ENCODE measurements around the gene ZBTB24.

- TF ChIP-seq, protein P1, sequence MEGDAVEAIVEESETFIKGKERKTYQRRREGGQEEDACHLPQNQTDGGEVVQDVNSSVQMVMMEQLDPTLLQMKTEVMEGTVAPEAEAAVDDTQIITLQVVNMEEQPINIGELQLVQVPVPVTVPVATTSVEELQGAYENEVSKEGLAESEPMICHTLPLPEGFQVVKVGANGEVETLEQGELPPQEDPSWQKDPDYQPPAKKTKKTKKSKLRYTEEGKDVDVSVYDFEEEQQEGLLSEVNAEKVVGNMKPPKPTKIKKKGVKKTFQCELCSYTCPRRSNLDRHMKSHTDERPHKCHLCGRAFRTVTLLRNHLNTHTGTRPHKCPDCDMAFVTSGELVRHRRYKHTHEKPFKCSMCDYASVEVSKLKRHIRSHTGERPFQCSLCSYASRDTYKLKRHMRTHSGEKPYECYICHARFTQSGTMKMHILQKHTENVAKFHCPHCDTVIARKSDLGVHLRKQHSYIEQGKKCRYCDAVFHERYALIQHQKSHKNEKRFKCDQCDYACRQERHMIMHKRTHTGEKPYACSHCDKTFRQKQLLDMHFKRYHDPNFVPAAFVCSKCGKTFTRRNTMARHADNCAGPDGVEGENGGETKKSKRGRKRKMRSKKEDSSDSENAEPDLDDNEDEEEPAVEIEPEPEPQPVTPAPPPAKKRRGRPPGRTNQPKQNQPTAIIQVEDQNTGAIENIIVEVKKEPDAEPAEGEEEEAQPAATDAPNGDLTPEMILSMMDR (IDR thresholded peaks at IDR 0.05) = no peak
- TF ChIP-seq POLR2A (IDR thresholded peaks at IDR 0.05) = no peak
- no peak for TF ChIP-seq EP300 (IDR thresholded peaks at IDR 0.05)
Measured at GRCh38 chr6:109486068-109486467, 3.0 kb upstream of the ZBTB24 start.
